AG09319 (cell line): ENCODE measurements around the gene GRID1.
"Not testable (repeated sequence)": the region's sequence is repeated elsewhere in the genome, so short reads cannot be mapped to it uniquely, and the experiment has no call there.

Experiments
- DNase-seq: peaks from one replicate; pipeline ENCODE4 v3.0.0-alpha.2; 2010; ENCODE audit warnings: low read depth; ENCODE audit errors: extremely low read depth
- CTCF ChIP-seq: IDR thresholded peaks from 2 replicates; pipeline ENCODE4 v1.5.1; 2011; ENCODE audit warnings: low read depth, mild to moderate bottlenecking, inconsistent platforms, low read length, moderate library complexity

The GRID1 gene

DNA sequence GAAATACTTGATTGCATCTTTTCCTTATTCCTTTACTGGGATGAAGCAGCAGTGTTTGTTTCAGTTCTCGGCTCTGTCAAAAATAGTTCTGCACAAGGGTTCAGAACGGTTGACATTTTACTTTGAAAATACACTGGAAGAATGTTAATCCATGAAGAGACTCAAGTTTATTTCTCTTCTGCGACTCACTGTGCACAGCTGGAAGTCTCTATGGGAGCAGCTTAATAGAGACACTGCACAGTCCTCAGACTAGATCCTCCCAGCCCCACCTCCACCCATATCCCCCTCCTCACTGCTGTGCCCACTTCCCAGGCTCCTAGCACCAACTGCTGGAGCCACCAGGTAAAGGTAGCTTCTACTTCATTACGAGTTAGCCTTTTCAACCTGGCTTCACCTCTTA is 517.8 kb downstream of the GRID1 start:
- TF ChIP-seq CTCF: no peak

DNA sequence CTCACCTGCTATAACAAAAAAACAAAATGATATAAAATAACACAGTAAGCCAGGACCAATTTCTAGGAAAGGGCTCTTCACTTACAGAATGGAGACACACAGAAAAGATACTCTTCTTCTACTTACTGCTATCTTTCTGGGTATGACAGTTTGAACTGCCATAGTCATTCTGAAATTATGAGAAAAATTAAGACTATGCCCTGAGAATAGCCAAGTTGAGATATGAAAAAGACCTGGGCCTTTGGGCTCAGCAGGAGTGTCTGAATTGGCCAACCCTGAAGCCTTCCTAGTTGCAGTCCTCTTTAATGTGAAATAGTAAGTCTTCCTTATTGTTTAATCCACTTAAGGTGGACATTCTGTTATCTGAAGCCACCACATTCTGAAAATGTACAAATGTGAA is 519.5 kb downstream of the GRID1 start:
- DNase-seq: no peak
- no peak for TF ChIP-seq CTCF

More for the DNA sequence above, 517.8 kb downstream of the GRID1 start:
- DNase-seq: no peak

GRCh38 chr10:85838660-85839059 is 527.9 kb downstream of the GRID1 start:
- DNase-seq: not testable (repeated sequence)

GRCh38 chr10:85832988-85833387 is 533.6 kb downstream of the GRID1 start:
- TF ChIP-seq CTCF: no peak
- DNase-seq: no peak

DNA sequence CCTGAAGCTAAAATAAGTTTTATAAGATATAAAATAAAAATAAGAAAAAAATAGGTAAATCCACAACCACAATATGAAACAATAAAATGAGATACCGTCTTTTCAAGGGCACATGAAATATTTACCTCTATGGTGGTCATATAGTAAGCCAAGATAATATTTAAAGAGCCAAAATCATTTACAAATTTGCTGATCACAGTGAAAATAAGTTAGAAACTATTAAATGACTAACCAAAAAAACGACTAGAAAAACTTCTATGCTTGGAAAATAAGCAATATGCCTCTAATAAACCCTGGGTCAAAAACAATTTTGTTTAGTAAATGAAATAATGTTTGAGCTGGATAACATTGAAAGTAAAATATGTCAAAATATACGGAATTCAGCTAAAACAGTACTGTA is 535.2 kb downstream of the GRID1 start:
- TF ChIP-seq CTCF: no peak
- DNase-seq: no peak

DNA sequence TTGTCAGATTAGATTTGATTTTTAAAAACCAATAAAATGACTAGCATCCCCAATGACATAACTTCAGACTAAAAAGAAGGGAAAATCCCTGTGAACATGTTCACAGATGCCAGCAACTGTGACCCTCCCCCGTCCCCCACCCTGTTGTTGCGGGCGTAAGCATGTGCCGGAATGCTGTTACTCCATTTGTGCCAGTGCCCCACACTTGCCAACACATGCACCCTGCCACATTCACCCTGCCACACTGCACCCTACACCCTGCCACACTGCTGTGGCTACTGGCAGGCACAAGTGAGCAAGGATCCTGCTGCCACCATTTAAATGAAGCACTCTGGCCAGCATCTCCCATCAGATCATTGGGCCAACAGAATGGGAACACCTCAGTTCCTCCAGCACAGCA is 540.2 kb downstream of the GRID1 start:
- no peak for TF ChIP-seq CTCF
- DNase-seq: no peak

DNA sequence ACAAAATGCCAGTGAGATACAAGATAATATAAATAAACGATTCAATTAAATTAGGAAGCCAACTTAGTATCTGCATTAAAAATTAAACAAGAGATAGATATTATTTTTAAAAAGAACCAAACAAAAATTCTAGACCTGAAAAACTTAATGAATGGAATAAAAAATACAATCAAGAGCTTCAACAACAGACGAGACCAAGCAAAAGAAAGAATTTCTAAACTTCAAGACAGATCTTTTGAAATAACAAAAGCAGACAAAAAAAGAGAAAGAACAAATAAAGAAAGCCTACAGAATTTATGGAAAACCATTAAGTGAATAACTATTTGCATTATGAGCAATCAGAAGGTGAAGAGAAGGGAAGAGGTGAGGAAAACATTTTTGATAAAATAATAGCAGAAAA is 555.2 kb downstream of the GRID1 start:
- no peak for TF ChIP-seq CTCF
- no peak for DNase-seq

GRCh38 chr10:85810674-85811073 is 555.9 kb downstream of the GRID1 start:
- no peak for TF ChIP-seq CTCF

More at GRCh38 chr10:85810674-85811073, 555.9 kb downstream of the GRID1 start:
- DNase-seq: no peak
